GM18507 (cell line): Measurements from ENCODE around the gene MED26.

Experiments
- DNase-seq: peaks from one replicate; pipeline ENCODE4 v3.0.0; 2011; ENCODE audit warnings: low read depth; ENCODE audit not compliant: insufficient read length; ENCODE audit errors: extremely low spot score
- FAIRE-seq: peaks from 2 replicates; lab custom pipeline; 2011; peaks lifted over from hg19 to GRCh38; lab: Jason Lieb, UNC

The MED26 gene

GRCh38 chr19:16581145-16581970, 46.6 kb downstream of the MED26 start:
- no peak for FAIRE-seq
- no peak for DNase-seq

- FAIRE-seq (no peak), DNase-seq (no peak)
These were observed 48.6 kb downstream of the MED26 start for GRCh38 chr19:16579381-16579780.

- FAIRE-seq: no peak
- no peak for DNase-seq
These were observed 50.4 kb downstream of the MED26 start for GRCh38 chr19:16577531-16577985.

GRCh38 chr19:16576690-16577530, 51.1 kb downstream of the MED26 start:
- DNase-seq (no peak), FAIRE-seq (no peak)

- FAIRE-seq: no peak
- DNase-seq: no peak
These were observed 51.9 kb downstream of the MED26 start for GRCh38 chr19:16575861-16576689.

- FAIRE-seq: no peak
- DNase-seq: no peak
These were observed 52.7 kb downstream of the MED26 start for GRCh38 chr19:16575282-16575681.

- no peak for FAIRE-seq
- no peak for DNase-seq
These were observed 54.1 kb downstream of the MED26 start for GRCh38 chr19:16573925-16574324.

- DNase-seq (no peak), FAIRE-seq (no peak)
These were observed 54.7 kb downstream of the MED26 start for GRCh38 chr19:16573296-16573695.

- FAIRE-seq (peak; percentile 95), DNase-seq (peak; percentile 99)
These were observed 55.4 kb downstream of the MED26 start, which contains the start of gene SLC35E1 for GRCh38 chr19:16572332-16573211. SLC35E1 (minus strand) TSS chr19:16572415; CDS start chr19:16572364, 51 bp downstream.

GRCh38 chr19:16571822-16572331, 56.1 kb downstream of the MED26 start:
- DNase-seq: no peak
- peak; percentile 15 for FAIRE-seq

- DNase-seq (no peak), FAIRE-seq (no peak)
These were observed 56.7 kb downstream of the MED26 start for GRCh38 chr19:16571283-16571682.

- DNase-seq (no peak), FAIRE-seq (no peak)
These were observed 58.2 kb downstream of the MED26 start for GRCh38 chr19:16569609-16570320.

- no peak for DNase-seq
- no peak for FAIRE-seq
These were observed 61.3 kb downstream of the MED26 start for GRCh38 chr19:16566702-16567101.

- no peak for FAIRE-seq
These were observed 61.8 kb downstream of the MED26 start for GRCh38 chr19:16566161-16566560.

GRCh38 chr19:16564842-16565241, 63.2 kb downstream of the MED26 start:
- DNase-seq (no peak), FAIRE-seq (no peak)

More at GRCh38 chr19:16566161-16566560, 61.8 kb downstream of the MED26 start:
- no peak for DNase-seq

- no peak for FAIRE-seq
These were observed 65.4 kb downstream of the MED26 start for GRCh38 chr19:16562608-16563025.

GRCh38 chr19:16561382-16561781, 66.6 kb downstream of the MED26 start:
- FAIRE-seq: no peak
- no peak for DNase-seq

More at GRCh38 chr19:16562608-16563025, 65.4 kb downstream of the MED26 start:
- no peak for DNase-seq

- no peak for DNase-seq
- FAIRE-seq: no peak
These were observed 68.2 kb downstream of the MED26 start for GRCh38 chr19:16559780-16560276.
